Stimulated activated CD4-positive, alpha-beta T cell treated with anti-CD3 and anti-CD28 coated beads, Interleukin-12 subunit alpha, Interleukin-12 subunit beta, amount 100 ng/mL, for 4 hours (primary cell): ENCODE measurements around the gene SOCS1.
A peak's percentile ranks its signal among the peaks of the same experiment; 100 is the strongest.

Source experiments
- DNase-seq: peaks from one replicate; pipeline ENCODE4 v3.0.0-alpha.2; 2020

The SOCS1 gene

GRCh38 chr16:11259655-11260595 lies 3.9 kb upstream of the SOCS1 start:
- DNase-seq: no peak

GRCh38 chr16:11258553-11259492 lies 2.8 kb upstream of the SOCS1 start:
- no peak for DNase-seq

- DNase-seq: peak; percentile 48
These were observed 1.3 kb upstream of the SOCS1 start for GRCh38 chr16:11257131-11257938.

GRCh38 chr16:11256661-11257130 lies 692 bp upstream of the SOCS1 start:
- DNase-seq: peak; percentile 40

- DNase-seq: peak; percentile 58
These were observed 879 bp downstream of the SOCS1 start for GRCh38 chr16:11254913-11255736.

- no peak for DNase-seq
These were observed 1.8 kb downstream of the SOCS1 start for GRCh38 chr16:11253995-11254912.

- peak; percentile 41 for DNase-seq
These were observed 2.7 kb downstream of the SOCS1 start for GRCh38 chr16:11253009-11253994.

- no peak for DNase-seq
These were observed 3.5 kb downstream of the SOCS1 start for GRCh38 chr16:11252482-11252931.

GRCh38 chr16:11251525-11252481 lies 4.2 kb downstream of the SOCS1 start:
- peak; percentile 79 for DNase-seq

GRCh38 chr16:11250786-11251524 lies 5.0 kb downstream of the SOCS1 start:
- DNase-seq: no peak

- DNase-seq: peak; percentile 33
These were observed 5.8 kb downstream of the SOCS1 start for GRCh38 chr16:11250091-11250785.

- DNase-seq: no peak
These were observed 6.6 kb downstream of the SOCS1 start for GRCh38 chr16:11249233-11250061.

GRCh38 chr16:11248133-11248532 lies 7.9 kb downstream of the SOCS1 start:
- DNase-seq: no peak

GRCh38 chr16:11245988-11246387 lies 10.0 kb downstream of the SOCS1 start:
- DNase-seq: no peak

GRCh38 chr16:11245222-11245737 lies 10.7 kb downstream of the SOCS1 start:
- DNase-seq: no peak
